Bronchial epithelial cell (primary cell): ENCODE results near the gene KRTAP12-2. TPM values are rescaled to one million over a fixed set of nuclear protein-coding genes. Genes with fewer than 3 reads are reported as not detected.

Experiments
- DNase-seq: peaks from one replicate; pipeline ENCODE4 v3.0.0-alpha.2; 2010; ENCODE audit warnings: low read depth
- FAIRE-seq: peaks from 2 replicates; lab custom pipeline; 2011; peaks lifted over from hg19 to GRCh38; lab: Jason Lieb, UNC
- H3K27me3 ChIP-seq: 2 replicates; pipeline ENCODE4 v1.5.1; 2011; ENCODE audit warnings: low read length; ENCODE audit not compliant: control insufficient read depth, insufficient read depth
- H3K36me3 ChIP-seq: 2 replicates; pipeline ENCODE4 v1.5.1; 2011; ENCODE audit warnings: low read length; ENCODE audit not compliant: control insufficient read depth, insufficient read depth
- H3K4me3 ChIP-seq: 2 replicates; pipeline ENCODE4 v1.5.1; 2011; ENCODE audit warnings: mild to moderate bottlenecking, low read depth, low read length, control low read depth
- total RNA-seq: library from RNA; depleted of rRNA; stranded (reverse); fragments of >200 nt; gene quantifications from 2 replicates; pipeline ENCODE4 v1.2.1, GENCODE V29; 2014
- TF ChIP-seq, protein P1 (sequence below): IDR thresholded peaks from 2 replicates; pipeline ENCODE4 v1.5.1; 2011; ENCODE audit warnings: mild to moderate bottlenecking, moderate library complexity, low read length, control low read depth, inconsistent platforms; ENCODE audit not compliant: insufficient read depth, severe bottlenecking

The KRTAP12-2 gene
- total RNA-seq, 1 donor from 2014 or later, result not detected

DNA sequence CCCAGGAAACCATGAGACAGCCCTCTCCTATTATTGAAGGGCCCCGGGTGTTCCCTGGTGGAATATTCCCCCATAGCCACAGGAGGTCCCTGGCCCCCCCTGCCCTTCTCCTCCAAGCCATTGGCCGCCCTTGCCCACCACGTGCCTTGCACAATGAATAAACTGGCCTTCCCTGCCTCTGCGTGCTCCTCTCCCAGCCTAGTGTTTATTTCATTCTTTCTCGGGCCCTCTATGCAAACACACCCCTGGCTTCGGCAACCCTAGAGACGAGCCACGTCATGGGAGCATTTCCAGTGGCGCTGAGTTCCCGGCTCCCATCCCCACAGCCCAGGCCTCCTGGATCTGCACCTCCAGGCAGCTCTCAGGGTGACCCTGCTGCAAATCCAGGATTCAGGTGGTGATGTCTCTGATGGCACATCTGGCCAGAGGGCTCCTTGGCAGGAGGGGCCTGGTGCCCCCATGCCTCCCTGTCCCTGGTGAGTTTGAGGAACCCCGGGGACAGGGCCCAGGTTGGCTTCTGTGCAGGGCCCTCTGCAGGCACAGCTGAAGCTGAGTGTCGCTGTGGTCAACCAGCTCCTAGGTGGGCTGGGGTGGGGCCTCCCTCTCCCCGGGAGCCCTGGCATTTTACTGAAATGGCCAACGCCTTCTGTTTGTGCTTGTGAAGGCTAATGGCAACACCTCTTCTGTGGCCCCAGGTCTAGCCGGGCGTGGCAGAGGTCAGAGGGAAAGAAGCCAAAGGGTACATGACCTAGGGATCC lies 36.4 kb upstream of the KRTAP12-2 start:
- H3K4me3 ChIP-seq, result no peak overlapping the region
- peaks cover 13% of the 10 kb centered on the region for H3K27me3 ChIP-seq
- FAIRE-seq (no peak), DNase-seq (no peak)
- no peaks in the 10 kb centered on the region for H3K36me3 ChIP-seq
- TF ChIP-seq, protein P1, sequence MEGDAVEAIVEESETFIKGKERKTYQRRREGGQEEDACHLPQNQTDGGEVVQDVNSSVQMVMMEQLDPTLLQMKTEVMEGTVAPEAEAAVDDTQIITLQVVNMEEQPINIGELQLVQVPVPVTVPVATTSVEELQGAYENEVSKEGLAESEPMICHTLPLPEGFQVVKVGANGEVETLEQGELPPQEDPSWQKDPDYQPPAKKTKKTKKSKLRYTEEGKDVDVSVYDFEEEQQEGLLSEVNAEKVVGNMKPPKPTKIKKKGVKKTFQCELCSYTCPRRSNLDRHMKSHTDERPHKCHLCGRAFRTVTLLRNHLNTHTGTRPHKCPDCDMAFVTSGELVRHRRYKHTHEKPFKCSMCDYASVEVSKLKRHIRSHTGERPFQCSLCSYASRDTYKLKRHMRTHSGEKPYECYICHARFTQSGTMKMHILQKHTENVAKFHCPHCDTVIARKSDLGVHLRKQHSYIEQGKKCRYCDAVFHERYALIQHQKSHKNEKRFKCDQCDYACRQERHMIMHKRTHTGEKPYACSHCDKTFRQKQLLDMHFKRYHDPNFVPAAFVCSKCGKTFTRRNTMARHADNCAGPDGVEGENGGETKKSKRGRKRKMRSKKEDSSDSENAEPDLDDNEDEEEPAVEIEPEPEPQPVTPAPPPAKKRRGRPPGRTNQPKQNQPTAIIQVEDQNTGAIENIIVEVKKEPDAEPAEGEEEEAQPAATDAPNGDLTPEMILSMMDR, result no peak

DNA sequence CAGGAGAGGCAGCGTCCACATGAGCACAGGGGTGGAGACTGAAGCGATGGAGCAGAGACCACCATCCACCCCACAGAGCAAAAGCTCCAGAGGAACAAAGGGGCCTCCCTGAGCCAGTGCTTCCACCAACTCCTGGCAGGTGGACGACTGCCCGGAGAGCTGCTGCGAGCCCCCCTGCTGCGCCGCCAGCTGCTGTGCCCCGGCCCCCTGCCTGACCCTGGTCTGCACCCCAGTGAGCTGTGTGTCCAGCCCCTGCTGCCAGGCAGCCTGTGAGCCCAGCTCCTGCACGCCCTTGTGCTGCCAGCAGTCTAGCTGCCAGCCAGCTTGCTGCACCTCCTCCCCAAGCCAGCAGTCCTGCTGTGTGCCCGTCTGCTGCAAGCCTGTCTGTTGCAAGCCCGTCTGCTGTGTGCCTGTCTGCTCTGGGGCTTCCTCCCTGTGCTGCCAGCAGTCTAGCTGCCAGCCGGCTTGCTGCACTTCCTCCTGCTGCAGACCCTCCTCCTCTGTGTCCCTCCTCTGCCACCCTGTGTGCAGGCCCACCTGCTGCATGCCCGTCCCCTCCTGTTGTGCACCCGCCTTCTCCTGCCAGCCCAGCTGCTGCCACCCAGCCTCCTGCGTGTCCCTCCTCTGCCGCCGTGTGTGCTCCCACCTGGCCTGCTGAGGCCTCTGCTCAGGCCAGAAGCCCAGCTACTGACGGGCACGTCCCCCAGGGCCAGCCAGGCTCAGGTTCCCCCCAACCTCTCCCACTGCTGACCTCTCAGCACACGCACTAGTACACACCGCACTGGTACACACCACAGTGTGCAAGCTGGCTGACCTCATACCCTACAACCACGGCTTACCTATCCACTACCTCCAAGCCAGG lies 35.6 kb upstream of the KRTAP12-2 start:
- TF ChIP-seq, protein P1, result no peak
- no peaks in the 10 kb centered on the region for H3K36me3 ChIP-seq
- H3K27me3 ChIP-seq, result peaks cover 7% of the 10 kb centered on the region
- H3K4me3 ChIP-seq, result no peak overlapping the region
- FAIRE-seq (no peak), DNase-seq (no peak)

DNA sequence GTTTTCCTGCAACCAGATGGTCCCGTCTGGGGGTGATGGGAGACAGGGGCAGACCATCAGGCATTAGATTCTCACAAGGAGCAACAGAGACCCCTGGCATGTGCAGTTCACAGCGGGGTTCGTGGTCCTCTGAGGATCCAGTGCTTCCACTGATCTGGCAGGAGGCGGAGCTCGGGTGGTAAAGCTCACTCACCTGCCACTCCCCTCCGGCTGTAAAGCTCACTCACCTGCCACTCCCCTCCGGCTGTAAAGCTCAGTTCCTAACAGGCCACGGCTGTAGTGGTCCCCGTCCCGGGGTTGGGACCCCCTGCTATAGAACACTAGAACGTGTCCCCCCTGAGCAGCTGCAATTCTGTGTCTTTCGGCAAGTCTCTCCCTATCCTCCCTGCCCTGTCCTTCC lies 34.8 kb upstream of the KRTAP12-2 start:
- DNase-seq, result no peak
- FAIRE-seq, result no peak
- Histone ChIP-seq H3K36me3 (no peaks in the 10 kb centered on the region), H3K4me3 (no peak overlapping the region), H3K27me3 (peaks cover 2% of the 10 kb centered on the region)
- TF ChIP-seq, protein P1, result no peak

DNA sequence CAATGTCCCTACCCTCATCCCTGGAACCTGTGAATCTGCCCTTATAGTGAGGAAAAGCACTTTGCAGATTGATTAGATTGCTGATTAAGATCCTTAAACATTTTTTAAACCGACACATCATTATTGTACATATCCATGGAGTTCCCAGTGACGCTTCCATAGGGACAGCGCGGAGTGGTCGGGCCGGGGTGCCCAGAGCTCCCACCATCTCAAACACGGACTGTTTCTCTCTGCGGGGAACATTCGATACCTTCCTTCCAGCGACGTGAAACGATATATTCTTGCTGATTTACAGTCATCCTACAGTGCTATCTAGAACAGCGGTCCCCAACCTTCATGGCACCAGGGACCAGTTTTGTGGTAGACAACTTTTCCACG lies 34.3 kb upstream of the KRTAP12-2 start:
- Histone ChIP-seq H3K4me3 (no peak overlapping the region), H3K27me3 (no peaks in the 10 kb centered on the region), H3K36me3 (no peaks in the 10 kb centered on the region)
- no peak for DNase-seq
- TF ChIP-seq, protein P1, result no peak
- no peak for FAIRE-seq

DNA sequence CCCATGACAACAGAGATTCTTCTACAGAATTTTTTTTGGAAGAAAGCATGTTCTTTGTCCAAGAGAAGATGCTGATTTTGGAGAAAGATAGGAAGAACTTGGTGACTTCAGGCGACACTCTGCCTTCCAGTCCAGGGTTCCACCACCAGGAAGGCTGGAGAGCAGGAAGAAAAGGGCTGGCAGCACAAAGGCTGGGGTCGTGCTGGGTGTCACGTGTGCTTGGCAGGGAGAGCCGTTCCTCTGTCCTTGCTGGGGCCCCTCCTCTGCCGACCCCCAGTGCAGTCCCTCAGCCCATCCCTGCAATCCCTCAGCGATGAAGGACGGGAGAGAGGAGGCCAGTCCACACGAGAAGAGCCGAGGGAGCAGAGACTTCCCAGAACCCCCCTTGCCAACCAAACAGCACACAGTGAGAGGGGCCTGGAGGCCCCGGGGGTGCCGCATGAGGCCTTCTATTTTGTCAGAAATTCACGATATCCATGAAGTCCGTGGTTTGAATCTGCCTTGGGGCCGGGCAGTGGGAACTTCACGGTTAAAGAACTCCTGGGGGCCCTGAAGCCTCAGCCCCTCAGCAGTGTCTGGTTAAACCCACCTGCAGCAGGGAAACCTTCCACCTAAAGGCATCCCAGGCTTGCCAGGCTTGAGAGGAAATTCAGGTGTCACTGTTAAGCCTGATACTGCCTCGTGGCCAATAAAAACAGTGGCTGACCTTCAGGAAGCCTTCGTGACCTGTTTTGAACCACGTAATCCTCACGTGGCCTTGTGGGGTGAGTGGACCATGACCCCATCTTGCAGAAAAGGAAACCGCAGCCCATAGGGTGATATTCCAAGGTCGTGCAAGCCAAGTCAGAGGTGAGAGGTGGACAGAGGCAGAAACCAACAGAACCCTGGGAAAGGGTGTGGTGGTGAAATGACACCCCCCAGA lies 33.6 kb upstream of the KRTAP12-2 start:
- FAIRE-seq (no peak), DNase-seq (no peak)
- H3K4me3 ChIP-seq, result no peak overlapping the region
- no peaks in the 10 kb centered on the region for H3K36me3 ChIP-seq
- no peaks in the 10 kb centered on the region for H3K27me3 ChIP-seq
- TF ChIP-seq, protein P1, result no peak
